ENCODE measurements around the gene IGF2R.
"Not testable (repeated sequence)": the region's sequence is repeated elsewhere in the genome, so short reads cannot be mapped to it uniquely, and the experiment has no call there.

The IGF2R gene

GRCh38 chr6:160130729-160131484, 162.0 kb downstream of the IGF2R start:
- DNase-seq, result no peak

- DNase-seq, result no peak
Observed at GRCh38 chr6:160131636-160132296, 162.9 kb downstream of the IGF2R start.

GRCh38 chr6:160132297-160132637, 163.4 kb downstream of the IGF2R start:
- DNase-seq, result no peak

GRCh38 chr6:160132776-160133338, 164.0 kb downstream of the IGF2R start:
- DNase-seq, result no peak

- DNase-seq, result no peak
Observed at GRCh38 chr6:160133441-160134336, 164.8 kb downstream of the IGF2R start.

- not testable (repeated sequence) for DNase-seq
Observed at GRCh38 chr6:160134337-160134751, 165.5 kb downstream of the IGF2R start.

- no peak for DNase-seq
Observed at GRCh38 chr6:160134779-160135547, 166.1 kb downstream of the IGF2R start.

- DNase-seq, result no peak
Observed at GRCh38 chr6:160135907-160136655, 167.2 kb downstream of the IGF2R start.

- DNase-seq, result no peak
Observed at GRCh38 chr6:160137130-160137988, 168.5 kb downstream of the IGF2R start.

- no peak for DNase-seq
Observed at GRCh38 chr6:160137989-160138835, 169.3 kb downstream of the IGF2R start.

- no peak for DNase-seq
Observed at GRCh38 chr6:160138839-160139419, 170.0 kb downstream of the IGF2R start.

GRCh38 chr6:160139420-160139851, 170.6 kb downstream of the IGF2R start:
- DNase-seq, result no peak

- not testable (repeated sequence) for DNase-seq
Observed at GRCh38 chr6:160140493-160140892, 171.6 kb downstream of the IGF2R start.

GRCh38 chr6:160141001-160141726, 172.3 kb downstream of the IGF2R start:
- DNase-seq, result no peak

GRCh38 chr6:160142115-160142715, 173.3 kb downstream of the IGF2R start:
- no peak for DNase-seq

- no peak for DNase-seq
Observed at GRCh38 chr6:160146454-160147145, 177.7 kb downstream of the IGF2R start.

- DNase-seq, result no peak
Observed at GRCh38 chr6:160147146-160147536, 178.3 kb downstream of the IGF2R start.
